NCI-H526 treated with DMSO at 0.1 percent for 48 hours (cell line): ENCODE data around the gene TSSK3.
A peak's percentile ranks its signal among the peaks of the same experiment; 100 is the strongest.

Source experiments
- DNase-seq: peaks from one replicate; lab custom pipeline; 2025; lab: John Stamatoyannopoulos, UW

The TSSK3 gene, protein sequence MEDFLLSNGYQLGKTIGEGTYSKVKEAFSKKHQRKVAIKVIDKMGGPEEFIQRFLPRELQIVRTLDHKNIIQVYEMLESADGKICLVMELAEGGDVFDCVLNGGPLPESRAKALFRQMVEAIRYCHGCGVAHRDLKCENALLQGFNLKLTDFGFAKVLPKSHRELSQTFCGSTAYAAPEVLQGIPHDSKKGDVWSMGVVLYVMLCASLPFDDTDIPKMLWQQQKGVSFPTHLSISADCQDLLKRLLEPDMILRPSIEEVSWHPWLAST

DNA sequence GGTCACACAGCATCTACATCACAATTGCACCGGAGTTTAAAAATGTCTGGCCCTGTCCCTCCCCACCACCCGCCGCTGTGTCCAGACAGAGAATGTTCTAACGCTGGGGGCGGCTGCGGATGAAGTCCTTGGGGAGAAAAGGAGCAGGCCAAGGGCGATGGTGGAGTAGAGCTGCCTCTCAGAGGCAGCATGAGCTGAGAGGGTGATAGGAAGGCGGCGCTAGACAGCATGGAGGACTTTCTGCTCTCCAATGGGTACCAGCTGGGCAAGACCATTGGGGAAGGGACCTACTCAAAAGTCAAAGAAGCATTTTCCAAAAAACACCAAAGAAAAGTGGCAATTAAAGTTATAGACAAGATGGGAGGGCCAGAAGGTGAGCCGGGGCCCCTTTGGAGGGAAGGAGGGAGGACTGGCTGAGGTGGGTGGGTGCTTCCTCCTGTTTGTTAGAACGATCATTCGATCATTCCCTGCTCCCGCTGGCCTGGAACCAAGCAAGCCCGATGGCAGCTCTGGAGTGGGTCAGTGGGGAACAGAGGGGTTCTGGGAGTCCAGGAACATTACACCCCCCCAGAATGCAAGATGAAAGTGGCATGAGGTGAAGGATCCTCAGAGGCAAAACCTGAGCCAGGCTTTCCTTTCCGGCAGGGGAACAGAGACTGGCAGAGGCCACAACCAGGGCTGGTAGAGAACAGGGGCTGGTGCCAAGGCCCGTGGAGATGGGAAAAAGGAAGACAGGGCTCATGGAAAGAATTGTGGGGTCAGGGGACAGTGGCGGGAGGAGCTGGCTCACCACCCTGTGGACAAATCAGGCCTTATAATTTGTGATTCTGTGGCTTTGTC is at the start of gene TSSK3, which contains the start of gene FAM229A:
TSSK3 (plus strand) TSS at position 66 of the 840 bp plus-strand sequence; CDS start at position 229, 163 bp downstream.
FAM229A (minus strand) TSS at position 12 of the 840 bp plus-strand sequence. CDS start 394 bp downstream, outside the sequence.
- DNase-seq = no peak

DNA sequence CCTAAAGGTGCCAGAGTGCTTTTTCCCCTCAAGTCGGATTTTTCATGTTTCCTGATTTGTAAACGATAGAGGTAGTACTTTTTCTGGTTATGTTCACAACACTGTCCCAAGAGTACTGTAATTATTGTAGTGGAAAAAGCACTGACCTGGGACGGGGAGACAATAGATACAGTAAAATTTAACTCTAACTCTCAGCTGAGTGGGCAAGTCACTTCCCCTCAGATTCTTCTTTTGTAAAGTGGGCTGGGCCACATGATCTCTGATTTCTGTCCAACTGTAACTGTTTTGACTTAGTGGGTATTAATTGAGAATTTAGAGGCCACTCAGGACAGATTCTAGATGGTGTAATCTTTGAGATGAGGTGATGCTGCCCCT is 45.4 kb upstream of the TSSK3 start:
- DNase-seq = no peak

DNA sequence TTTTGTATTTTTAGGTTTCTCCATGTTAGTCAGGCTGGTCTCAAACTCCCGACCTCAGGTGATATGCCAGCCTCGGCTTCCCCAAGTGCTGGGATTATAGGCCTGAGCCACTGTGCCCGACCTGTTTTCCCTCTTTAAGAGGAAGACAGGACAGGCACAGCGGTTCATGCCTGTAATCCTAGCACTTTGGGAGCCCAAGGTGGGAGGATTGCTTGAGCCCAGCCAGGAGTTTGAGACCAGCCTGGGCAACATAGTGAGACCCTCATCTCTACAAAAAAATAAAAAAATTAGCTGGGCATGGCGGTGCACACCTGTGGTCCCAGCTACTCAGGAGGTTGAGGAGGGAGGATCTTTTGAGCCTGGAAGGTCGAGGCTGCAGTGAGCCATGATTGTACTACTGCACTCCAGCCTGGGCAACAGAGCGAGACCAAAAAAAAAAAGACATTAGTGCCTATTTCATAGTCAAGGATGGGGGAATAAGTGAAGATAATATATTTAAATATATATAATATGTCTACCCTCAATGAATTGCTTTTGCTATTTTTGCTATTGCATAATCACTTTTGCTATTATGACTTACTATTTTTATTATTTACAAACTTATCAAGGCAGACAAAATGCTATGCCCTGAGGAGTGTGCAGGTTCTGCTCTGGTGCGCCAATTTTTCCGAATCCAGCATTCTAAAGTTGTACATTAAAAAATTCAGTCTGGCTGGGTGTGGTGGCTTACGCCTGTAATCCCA is 44.0 kb upstream of the TSSK3 start:
- DNase-seq = no peak

DNA sequence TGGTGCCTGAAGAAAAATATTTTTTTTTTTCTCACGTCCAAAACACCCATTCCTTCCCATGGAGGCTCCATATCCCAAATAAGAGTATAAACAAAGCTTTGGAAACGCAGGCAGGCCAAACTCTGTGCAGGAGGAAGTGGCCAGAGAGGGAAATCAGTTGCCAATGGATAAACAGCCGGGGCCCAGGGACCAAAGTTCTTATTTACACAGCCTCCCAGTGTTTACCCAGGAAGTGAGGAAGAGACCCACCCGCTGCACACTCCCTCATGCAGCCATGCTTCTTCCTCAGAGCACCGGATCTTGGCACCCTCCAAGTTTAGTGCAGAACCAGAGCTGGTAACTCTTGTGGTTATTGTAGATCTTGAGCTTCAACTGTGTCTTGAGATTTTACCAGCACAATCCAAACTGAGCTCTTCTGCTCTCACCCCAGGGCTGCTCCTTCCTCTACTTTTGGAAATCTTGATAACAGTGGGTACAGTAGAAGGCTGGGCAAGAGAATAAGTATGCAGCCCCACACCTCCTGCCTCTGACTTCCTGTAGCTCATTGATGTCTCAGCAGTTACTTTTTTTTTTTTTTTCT is 40.5 kb upstream of the TSSK3 start:
- DNase-seq = peak; percentile 25

DNA sequence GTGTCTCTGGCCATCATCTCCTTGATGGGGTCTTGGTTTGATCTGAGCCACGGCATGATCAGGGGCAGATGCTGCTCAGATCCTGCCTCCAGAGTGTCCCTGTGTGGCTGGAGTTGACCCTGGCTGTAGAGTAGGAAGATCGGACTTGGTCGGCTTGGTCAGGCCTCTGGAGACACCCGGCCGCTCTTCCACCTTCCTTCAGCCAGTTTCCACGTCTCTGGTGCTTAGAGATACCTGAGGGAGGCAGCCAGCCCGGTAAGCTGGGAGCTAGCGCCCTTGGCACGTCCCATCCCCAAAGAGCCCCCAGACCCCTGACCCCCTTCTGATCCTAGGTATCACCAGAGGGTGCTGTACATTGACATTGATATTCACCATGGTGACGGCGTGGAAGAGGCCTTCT is 35.1 kb upstream of the TSSK3 start:
- DNase-seq = no peak

DNA sequence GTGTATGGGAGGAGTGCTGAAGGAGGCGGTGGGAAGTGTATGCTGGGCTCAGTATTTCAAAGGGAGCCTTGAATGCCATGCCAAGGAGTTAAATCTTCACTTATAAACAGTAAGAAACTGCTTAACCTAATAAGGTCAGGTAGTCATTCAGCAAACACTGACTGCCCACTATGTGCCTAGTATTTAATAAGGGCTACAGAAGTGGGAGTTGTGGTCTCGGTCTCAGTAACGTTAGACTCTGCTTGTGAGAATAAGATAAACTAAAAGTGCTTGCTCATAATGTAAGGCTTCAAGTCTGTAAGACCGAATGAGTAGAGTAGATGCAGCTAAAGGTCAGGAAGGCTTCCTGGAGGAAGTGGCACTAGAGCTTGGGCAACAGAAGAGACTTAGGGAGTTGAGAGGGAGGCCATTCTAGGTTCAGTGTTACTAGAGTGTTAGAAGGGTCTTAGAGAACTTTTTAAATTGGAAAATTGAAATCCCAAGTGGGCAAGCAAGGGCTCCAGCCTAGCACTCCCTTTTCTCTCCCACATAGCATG is 32.3 kb upstream of the TSSK3 start:
- no peak for DNase-seq

DNA sequence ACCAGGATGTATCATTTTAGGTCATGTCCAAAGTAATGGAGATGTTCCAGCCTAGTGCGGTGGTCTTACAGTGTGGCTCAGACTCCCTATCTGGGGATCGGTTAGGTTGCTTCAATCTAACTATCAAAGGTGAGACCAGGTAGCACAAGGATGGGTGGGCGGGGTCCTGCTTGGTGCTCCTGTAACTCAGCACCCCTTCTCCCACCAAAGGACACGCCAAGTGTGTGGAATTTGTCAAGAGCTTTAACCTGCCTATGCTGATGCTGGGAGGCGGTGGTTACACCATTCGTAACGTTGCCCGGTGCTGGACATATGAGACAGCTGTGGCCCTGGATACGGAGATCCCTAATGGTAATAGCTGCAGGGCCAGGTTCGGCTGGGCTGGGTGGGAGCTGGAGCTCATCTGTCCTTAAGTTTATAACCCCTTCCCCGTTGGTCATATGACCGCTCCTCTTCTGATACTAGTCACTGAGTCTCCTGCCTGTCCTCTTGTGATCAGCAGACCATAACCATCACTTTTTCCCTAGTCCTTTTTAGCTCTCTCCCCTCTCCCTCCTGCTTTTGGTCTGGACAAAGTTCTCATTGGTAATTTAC is 31.7 kb upstream of the TSSK3 start:
- no peak for DNase-seq

DNA sequence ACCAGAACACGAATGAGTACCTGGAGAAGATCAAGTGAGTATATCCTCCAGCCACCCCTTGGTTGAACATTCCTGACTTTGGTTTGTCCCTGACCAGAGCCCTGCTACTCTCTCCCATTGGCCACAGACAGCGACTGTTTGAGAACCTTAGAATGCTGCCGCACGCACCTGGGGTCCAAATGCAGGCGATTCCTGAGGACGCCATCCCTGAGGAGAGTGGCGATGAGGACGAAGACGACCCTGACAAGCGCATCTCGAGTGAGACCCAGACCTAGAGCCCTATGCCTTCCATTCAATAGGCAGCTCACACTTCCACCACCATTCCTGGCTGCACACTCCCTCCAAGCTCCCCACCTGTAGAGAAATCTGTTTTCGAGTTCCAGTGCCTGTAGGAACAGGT is 30.8 kb upstream of the TSSK3 start:
- DNase-seq = no peak

DNA sequence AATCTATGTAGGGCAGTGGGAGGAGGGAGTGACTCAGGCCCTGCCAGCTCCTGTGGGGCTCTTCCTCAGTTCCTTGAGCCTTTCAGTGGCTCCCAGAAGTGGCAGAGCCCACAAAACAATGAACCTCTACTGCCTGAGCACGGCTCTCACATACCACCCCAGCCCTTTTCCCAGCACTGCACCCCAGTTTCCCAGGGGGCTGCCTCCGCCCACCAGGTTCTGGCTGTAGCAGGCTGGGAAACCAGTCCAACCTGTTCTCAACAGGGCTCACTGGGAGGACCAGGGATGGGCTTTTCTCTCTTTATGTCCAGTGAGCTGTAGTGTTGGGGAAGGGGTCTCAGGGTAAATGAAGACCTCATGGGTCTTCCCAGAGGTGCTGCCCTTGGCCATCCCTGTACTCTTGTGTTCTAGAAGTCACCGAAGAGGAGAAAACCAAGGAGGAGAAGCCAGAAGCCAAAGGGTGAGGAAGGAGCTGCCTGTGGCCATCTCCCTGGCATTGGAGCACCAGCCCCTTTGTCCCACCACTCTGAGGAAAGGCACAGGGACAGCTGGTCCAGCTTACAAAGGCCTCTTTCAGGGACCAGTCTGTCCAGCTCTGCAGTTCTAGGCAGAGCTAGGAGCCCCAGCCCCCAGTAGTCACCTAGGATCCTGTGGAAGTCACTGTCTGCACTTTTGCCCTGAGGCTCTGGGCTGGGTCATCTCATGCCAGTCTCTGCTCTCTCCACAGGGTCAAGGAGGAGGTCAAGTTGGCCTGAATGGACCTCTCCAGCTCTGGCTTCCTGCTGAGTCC is 29.9 kb upstream of the TSSK3 start:
- DNase-seq = no peak

DNA sequence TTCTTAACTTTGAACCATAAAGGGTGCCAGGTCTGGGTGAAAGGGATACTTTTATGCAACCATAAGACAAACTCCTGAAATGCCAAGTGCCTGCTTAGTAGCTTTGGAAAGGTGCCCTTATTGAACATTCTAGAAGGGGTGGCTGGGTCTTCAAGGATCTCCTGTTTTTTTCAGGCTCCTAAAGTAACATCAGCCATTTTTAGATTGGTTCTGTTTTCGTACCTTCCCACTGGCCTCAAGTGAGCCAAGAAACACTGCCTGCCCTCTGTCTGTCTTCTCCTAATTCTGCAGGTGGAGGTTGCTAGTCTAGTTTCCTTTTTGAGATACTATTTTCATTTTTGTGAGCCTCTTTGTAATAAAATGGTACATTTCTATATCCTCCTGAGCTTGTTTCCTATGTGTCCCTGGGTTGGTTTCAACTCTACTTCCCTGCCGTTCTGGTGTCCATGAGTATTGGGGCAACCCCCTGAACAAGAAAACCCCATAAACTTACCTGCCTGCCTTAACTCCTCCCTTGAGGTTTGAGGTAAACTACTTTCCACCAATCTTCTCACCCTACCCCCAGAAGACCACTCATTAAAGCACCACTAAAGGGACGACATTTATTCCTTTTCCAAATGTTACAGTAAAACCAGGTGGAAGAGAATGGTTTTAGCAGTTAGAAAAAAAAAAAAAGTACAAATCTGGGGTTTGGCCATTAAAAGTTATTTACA is 28.9 kb upstream of the TSSK3 start:
- no peak for DNase-seq

DNA sequence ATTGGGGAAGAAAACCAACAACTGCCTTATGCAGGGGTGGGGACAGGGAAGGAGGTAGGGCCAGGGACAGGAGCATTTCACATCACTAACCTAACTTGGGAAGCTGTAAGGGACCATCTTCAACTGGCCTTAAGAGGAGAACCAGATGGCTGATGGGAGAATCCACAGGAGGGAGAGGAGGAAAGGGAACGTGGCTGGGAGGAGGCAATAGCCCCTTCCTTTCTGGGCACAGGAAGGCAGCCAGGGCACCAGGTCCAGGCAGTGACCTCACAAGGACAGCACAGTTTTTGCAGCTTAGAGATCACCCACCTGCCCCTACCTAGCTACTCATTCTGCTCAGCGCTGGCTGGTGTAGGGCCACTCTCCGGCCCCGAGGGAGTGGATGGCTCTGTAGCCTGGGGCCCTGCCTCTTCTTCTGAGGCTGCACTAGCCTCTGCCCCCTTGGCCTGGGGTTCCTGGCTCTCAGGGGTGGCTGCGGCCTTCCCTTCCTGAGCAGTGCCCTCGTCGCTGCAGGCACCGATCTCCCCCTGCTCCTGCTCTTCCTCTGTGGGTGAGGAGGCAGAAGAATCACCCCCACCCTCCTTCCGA is 28.0 kb upstream of the TSSK3 start:
- no peak for DNase-seq

DNA sequence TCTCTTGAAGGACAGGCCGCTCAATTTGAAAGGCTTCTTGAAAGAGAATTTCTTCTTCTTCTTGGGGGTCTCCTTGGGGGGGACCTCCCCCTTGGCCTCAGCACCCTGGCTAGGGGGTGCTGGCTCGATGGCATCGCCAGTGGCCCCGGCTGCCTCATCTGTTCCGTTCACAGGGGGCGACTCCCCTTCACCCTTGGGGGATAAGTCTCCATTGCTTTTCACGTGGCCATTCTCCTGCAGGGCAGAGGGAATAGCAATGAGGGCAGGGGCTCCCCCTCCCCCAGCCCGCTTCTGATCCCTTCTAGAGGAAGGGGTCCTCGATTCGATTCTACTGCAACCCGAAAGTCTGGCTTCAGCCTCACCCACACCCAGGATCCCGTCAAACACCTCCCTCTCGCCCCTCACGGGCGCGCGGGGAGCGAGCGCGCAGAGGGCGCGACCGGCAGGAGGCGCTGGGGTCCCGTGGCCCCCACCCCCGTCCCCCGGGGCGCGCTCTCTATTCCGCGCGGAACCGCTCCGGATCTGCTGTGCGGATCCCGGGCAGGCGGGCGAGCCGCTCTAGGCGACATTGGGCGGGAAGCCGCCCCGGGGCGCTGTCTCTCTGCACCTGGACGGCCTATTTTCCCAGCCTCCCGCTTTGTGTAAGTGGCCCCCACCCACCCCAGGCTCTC is 27.3 kb upstream of the TSSK3 start:
- no peak for DNase-seq

DNA sequence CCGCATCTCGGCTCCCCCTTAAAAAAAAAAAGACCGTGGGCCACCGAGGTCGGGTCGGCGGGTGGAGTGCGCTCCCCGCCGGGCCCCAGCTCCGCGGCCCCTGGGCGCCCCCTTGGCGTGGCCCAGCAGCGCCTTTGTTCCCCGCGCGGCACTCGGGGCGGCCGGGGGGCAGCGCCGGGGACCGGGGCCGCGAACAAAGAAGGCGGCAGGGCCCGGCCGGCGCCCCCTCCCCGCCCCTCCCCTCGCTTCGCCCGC is 26.9 kb upstream of the TSSK3 start:
- no peak for DNase-seq

DNA sequence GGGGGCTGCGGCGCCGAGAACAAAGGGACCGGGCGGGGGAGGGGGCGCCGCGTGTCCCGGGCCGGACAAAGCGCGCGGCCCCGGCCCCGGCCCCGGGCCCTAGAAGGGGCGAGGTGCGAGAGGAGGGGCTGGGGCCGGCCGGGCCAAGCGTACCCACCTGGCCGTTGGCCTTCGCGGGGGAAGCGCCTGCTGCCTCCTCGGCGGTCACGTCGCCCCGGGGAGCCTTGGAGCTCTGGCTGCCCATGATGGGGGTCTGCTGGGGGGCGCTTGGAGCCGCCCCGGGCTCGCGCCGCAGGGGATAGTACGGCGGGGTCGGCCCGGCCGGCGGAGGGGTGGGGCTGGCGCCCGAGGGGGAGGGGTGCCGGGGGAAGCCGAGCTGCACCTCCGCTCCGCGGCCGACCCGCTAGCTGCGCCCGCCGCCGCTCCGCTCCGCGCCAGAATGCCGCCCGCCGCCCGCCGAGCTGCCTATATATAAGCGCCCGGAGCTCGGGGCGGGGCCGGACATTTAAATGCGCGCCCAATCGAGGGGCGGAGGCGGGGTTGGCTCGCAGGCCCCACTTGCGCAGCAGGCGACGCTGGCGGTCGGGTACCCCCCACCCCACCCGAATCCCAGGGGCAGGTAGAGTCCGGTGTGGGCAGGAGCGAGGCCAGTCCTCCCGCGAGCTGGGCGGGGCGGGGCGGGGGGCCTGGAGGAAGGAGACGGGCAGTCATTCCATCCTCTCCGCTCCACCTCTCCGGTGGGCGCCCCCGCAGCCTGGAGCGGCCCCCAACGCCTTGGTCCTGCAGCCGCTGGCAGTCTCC is 26.3 kb upstream of the TSSK3 start, which contains the start of gene MARCKSL1:
MARCKSL1 (minus strand) TSS at position 444 of the 801 bp plus-strand sequence; CDS start at position 244, 200 bp downstream.
- peak; percentile 64 for DNase-seq

DNA sequence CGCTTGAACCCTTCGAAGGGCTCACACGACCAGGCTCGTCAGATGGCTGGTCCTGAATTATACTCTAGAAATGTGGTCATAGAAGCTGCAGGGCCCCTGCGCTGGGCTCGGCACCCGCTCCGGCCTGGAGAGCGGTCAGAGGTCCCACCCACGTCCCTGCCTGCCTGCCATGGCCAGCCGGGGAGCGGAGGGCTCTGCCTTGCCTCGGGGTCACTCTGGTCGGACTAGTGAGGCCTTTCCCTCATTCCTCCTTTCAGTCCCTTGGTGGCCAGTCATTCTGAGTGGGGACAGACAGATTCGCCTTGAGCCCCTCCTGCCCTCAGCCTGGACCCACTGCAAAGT is 25.8 kb upstream of the TSSK3 start:
- no peak for DNase-seq

DNA sequence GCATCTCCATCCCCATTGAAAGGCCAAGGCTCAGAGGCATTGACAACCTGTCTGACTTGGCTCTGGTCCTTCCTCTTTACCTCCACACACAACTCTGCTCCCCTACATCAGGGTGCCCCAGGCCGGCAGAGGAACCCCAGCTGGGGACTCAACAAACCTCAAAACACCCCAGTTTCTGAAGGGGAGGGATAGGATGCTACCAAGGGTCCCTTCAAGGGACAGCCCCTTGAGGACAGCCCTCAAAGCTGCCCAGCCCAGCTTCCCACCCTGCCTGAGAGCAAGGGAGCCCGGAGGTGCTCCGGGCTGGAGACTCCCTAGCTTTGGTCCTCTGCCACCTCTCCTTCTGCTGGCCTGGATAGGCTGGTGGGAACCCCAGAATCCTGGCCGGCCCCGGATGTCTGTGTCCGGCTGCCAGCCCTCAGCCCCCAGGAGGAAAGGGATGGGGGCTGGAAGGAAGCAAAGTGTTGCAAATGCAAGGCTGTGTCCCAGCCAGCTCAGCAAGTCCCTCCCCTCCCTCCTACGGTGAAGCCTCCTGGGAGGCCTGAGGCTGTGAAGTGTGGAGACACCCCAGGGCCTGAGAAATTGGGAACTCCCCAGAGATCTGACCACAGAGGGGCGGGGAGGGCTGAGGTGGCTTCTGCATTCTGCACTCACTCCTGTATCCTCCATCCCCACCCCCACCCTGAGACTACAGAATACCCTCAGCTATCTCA is 25.2 kb upstream of the TSSK3 start:
- DNase-seq = no peak

DNA sequence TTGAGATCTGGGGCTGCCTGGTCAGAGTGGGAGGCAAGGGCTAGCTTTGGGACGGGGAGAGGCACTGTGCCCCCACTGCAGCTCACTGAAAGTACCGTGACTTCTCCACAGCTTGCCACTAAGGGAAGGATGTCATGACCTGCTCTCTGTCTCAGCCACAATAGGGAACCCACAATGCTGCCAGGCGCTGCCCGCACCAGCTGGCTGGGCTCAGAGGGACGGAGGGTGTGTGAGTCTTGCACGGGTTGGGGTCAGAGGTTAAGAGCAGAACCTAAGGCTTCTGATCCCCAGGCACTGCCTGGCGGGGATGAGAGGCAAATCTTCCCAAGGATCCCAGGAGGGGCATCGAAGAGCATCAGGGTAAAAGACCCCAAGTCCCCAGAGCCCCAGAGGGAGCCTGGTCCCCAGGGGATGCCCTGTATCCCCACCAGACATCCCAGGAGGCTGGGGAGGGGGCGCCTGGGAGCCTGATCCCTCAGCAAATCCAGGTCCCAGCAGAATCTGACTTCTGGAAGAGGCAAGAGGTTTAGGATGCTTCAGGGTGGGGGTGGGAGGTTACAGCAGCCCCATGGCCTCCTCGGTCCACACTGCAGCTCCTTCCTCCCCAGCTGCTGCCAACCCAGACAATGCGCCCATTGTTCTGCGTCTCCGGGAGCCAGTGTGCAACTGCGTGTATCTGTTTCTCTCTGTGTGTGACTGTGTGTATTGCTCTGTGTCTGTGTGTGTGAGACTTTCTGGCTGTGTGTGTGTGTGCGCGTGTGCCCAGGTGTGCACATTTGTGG is 24.3 kb upstream of the TSSK3 start:
- peak; percentile 91 for DNase-seq
